GM23338 (cell line): Measurements from ENCODE around the gene SCN2B. TPM values are rescaled to one million over a fixed set of nuclear protein-coding genes. Genes with fewer than 3 reads are reported as not detected.

Experiments used
- ATAC-seq: fragments of 200-7000 bp; cut with Tn5 transposase; 3 replicates; pipeline ENCODE4 v1.9.1; 2020
- DNase-seq: peaks from one replicate; pipeline ENCODE4 v3.0.0-alpha.2; 2015; ENCODE audit warnings: low spot score
- H2AFZ ChIP-seq: fragments of 200-600 bp; sonication (generic); 2 replicates; pipeline ENCODE4 v1.8.0; 2016; ENCODE audit warnings: antibody characterized with exemption, mild to moderate bottlenecking, moderate library complexity
- H3F3A ChIP-seq: fragments of 200-600 bp; sonication (generic); replicated peaks from 2 replicates; pipeline ENCODE4 v1.8.0; 2017; ENCODE audit warnings: antibody characterized with exemption, mixed run types, low read depth
- H3K27ac ChIP-seq: fragments of 200-600 bp; sonication (generic); 2 replicates; pipeline ENCODE4 v1.6.1; 2016; ENCODE audit warnings: low read depth
- H3K27me3 ChIP-seq: fragments of 200-600 bp; sonication (generic); 2 replicates; pipeline ENCODE4 v1.8.0; 2016; ENCODE audit warnings: mild to moderate bottlenecking, mixed run types, moderate library complexity; ENCODE audit not compliant: insufficient read depth
- H3K36me3 ChIP-seq: fragments of 200-600 bp; sonication (generic); 2 replicates; pipeline ENCODE4 v1.8.0; 2016; ENCODE audit warnings: mild to moderate bottlenecking; ENCODE audit not compliant: insufficient read depth
- H3K4me1 ChIP-seq: fragments of 200-600 bp; sonication (generic); 2 replicates; pipeline ENCODE4 v1.8.0; 2016; ENCODE audit warnings: mild to moderate bottlenecking, moderate library complexity; ENCODE audit not compliant: insufficient read depth
- H3K4me2 ChIP-seq: fragments of 200-600 bp; sonication (generic); 2 replicates; pipeline ENCODE4 v1.7.1; 2017; ENCODE audit warnings: mixed run types
- H3K4me3 ChIP-seq: fragments of 200-600 bp; sonication (generic); 2 replicates; pipeline ENCODE4 v1.6.1; 2016; ENCODE audit warnings: mixed run types
- H3K79me2 ChIP-seq: fragments of 200-600 bp; sonication (generic); replicated peaks from 2 replicates; pipeline ENCODE4 v1.8.0; 2017; ENCODE audit warnings: mild to moderate bottlenecking; ENCODE audit not compliant: insufficient read depth
- H3K9me2 ChIP-seq: fragments of 200-600 bp; sonication (generic); 2 replicates; pipeline ENCODE4 v1.8.0; 2017; ENCODE audit not compliant: insufficient read depth
- H4K20me1 ChIP-seq: fragments of 200-600 bp; sonication (generic); replicated peaks from 2 replicates; pipeline ENCODE4 v1.8.0; 2017; ENCODE audit warnings: mild to moderate bottlenecking; ENCODE audit not compliant: insufficient read depth
- H3K27ac Mint-ChIP-seq: 2 replicates; pipeline ENCODE4 v1.8.0; 2020; ENCODE audit warnings: inconsistent platforms, mild to moderate bottlenecking, moderate library complexity, mixed read lengths
- H3K27me3 Mint-ChIP-seq: 3 replicates; pipeline ENCODE4 v1.8.0; 2022; ENCODE audit warnings: low read depth, mild to moderate bottlenecking, moderate library complexity, mixed read lengths, inconsistent platforms; ENCODE audit not compliant: insufficient read depth, poor library complexity
- H3K36me3 Mint-ChIP-seq: 3 replicates; pipeline ENCODE4 v1.8.0; 2021; ENCODE audit warnings: low read depth, mild to moderate bottlenecking, inconsistent platforms, moderate library complexity, mixed read lengths
- H3K4me1 Mint-ChIP-seq: 3 replicates; pipeline ENCODE4 v1.8.0; 2020; ENCODE audit warnings: mild to moderate bottlenecking, inconsistent platforms, mixed read lengths
- H3K4me3 Mint-ChIP-seq: 3 replicates; pipeline ENCODE4 v1.8.0; 2021; ENCODE audit warnings: moderate library complexity, mild to moderate bottlenecking, inconsistent platforms, mixed read lengths
- H3K9me3 Mint-ChIP-seq: 3 replicates; pipeline ENCODE4 v1.8.0; 2020; ENCODE audit warnings: moderate library complexity, mild to moderate bottlenecking, inconsistent platforms, mixed read lengths
- CREB1 ChIP-seq: fragments of 250-450 bp; sonication (Bioruptor Pico); IDR thresholded peaks from 2 replicates; pipeline ENCODE4 v1.5.0; 2020; ENCODE audit warnings: low read depth, mild to moderate bottlenecking, moderate library complexity
- EZH2phosphoT487 ChIP-seq: fragments of 200-600 bp; sonication (generic); IDR thresholded peaks from one replicate; pipeline ENCODE4 v1.8.1; 2018; ENCODE audit warnings: antibody characterized with exemption; ENCODE audit not compliant: unreplicated experiment
- NANOG ChIP-seq: IDR thresholded peaks from 2 replicates; pipeline ENCODE4 v1.6.1; 2016; ENCODE audit warnings: antibody characterized with exemption, borderline replicate concordance
- POLR2AphosphoS5 ChIP-seq: IDR thresholded peaks from 2 replicates; pipeline ENCODE4 v1.6.1; 2016; ENCODE audit warnings: antibody characterized with exemption, low read depth
- ZNF331 ChIP-seq: fragments of 250-450 bp; sonication (Bioruptor Pico); IDR thresholded peaks from 2 replicates; pipeline ENCODE4 v1.5.0; 2020; ENCODE audit warnings: low read depth, mild to moderate bottlenecking, moderate library complexity
- polyA plus RNA-seq: library from polyadenylated mRNA; unstranded; fragments of >200 nt; fragmentation: Nextera tagmentation; extraction: Ambion mirVana; gene quantifications from 2 replicates; pipeline ENCODE4 v1.2.1, GENCODE V29; 2016
- total RNA-seq: library from RNA; depleted of rRNA; stranded (reverse); fragments of >200 nt; shearing (Covaris generic); gene quantifications from 2 replicates; pipeline ENCODE4 v1.2.3, GENCODE V29; 2014
- TF ChIP-seq, protein P1 (sequence below): fragments of 250-450 bp; sonication (Bioruptor Pico); IDR thresholded peaks from 2 replicates; pipeline ENCODE4 v1.5.0; 2020; ENCODE audit warnings: mild to moderate bottlenecking, moderate library complexity
- TF ChIP-seq, protein P2 (sequence below): IDR thresholded peaks from one replicate; pipeline ENCODE4 v1.6.1; 2018; ENCODE audit warnings: antibody characterized with exemption; ENCODE audit not compliant: unreplicated experiment
- TF ChIP-seq, protein P3 (sequence below): IDR thresholded peaks from 2 replicates; pipeline ENCODE4 v1.6.1; 2016; ENCODE audit warnings: antibody characterized with exemption
- TF ChIP-seq, protein P4 (sequence below), 2 experiments: fragments of 200-600 bp in 1 of 2; sonication (generic) in 1 of 2; conservative IDR thresholded peaks; 2 replicates each; pipeline versions ENCODE4 v1.5.1 to v1.6.1; 2016 to 2017; ENCODE audit warnings: antibody characterized with exemption in 2 of 2, low read depth in 2 of 2, mild to moderate bottlenecking in 2 of 2, moderate library complexity in 1 of 2

SCN2B gene
- total and polyA plus RNA-seq, 2 experiments from 2014 or later: 0.03 TPM; not detected in 1

DNA sequence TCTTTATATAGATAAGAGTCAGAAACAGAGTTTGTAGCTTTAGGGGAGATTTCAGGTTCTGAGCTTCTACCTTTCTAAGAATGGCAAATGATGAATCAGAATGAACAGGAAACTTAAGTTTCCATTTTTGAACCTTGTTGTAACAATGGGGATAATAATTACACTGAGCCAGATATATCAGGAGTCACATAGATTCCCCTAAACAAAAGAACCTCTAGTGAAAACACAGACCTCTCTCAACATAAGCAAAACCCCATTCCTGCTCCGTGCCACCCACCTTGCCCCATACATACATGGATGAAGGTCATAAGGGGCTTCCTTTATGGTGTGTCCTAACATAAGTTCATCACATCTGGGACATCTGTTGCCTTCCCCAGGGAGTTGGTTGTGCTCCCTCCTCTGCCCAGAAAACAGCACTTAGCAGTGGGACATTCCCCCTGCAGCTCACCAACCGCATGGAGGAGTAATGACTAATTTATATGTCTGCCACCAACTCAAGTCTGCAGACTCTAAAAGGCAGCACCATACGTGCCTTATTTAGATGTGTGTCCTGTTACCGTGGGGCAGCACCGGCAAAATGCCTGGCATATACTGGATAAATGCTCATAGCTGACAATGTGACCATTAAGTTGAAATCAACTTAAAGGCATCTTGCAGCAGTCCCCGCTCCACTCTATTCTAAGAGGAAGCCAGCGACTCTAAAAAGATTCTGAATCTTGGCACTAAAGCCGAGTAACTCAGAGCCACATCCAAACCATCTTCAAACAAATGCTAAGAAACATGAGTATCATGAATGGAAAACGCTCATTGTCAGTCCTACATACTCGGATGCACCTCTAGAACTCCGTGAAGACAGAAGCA lies 40.4 kb upstream of the SCN2B start (continued):
- TF ChIP-seq, protein P1, sequence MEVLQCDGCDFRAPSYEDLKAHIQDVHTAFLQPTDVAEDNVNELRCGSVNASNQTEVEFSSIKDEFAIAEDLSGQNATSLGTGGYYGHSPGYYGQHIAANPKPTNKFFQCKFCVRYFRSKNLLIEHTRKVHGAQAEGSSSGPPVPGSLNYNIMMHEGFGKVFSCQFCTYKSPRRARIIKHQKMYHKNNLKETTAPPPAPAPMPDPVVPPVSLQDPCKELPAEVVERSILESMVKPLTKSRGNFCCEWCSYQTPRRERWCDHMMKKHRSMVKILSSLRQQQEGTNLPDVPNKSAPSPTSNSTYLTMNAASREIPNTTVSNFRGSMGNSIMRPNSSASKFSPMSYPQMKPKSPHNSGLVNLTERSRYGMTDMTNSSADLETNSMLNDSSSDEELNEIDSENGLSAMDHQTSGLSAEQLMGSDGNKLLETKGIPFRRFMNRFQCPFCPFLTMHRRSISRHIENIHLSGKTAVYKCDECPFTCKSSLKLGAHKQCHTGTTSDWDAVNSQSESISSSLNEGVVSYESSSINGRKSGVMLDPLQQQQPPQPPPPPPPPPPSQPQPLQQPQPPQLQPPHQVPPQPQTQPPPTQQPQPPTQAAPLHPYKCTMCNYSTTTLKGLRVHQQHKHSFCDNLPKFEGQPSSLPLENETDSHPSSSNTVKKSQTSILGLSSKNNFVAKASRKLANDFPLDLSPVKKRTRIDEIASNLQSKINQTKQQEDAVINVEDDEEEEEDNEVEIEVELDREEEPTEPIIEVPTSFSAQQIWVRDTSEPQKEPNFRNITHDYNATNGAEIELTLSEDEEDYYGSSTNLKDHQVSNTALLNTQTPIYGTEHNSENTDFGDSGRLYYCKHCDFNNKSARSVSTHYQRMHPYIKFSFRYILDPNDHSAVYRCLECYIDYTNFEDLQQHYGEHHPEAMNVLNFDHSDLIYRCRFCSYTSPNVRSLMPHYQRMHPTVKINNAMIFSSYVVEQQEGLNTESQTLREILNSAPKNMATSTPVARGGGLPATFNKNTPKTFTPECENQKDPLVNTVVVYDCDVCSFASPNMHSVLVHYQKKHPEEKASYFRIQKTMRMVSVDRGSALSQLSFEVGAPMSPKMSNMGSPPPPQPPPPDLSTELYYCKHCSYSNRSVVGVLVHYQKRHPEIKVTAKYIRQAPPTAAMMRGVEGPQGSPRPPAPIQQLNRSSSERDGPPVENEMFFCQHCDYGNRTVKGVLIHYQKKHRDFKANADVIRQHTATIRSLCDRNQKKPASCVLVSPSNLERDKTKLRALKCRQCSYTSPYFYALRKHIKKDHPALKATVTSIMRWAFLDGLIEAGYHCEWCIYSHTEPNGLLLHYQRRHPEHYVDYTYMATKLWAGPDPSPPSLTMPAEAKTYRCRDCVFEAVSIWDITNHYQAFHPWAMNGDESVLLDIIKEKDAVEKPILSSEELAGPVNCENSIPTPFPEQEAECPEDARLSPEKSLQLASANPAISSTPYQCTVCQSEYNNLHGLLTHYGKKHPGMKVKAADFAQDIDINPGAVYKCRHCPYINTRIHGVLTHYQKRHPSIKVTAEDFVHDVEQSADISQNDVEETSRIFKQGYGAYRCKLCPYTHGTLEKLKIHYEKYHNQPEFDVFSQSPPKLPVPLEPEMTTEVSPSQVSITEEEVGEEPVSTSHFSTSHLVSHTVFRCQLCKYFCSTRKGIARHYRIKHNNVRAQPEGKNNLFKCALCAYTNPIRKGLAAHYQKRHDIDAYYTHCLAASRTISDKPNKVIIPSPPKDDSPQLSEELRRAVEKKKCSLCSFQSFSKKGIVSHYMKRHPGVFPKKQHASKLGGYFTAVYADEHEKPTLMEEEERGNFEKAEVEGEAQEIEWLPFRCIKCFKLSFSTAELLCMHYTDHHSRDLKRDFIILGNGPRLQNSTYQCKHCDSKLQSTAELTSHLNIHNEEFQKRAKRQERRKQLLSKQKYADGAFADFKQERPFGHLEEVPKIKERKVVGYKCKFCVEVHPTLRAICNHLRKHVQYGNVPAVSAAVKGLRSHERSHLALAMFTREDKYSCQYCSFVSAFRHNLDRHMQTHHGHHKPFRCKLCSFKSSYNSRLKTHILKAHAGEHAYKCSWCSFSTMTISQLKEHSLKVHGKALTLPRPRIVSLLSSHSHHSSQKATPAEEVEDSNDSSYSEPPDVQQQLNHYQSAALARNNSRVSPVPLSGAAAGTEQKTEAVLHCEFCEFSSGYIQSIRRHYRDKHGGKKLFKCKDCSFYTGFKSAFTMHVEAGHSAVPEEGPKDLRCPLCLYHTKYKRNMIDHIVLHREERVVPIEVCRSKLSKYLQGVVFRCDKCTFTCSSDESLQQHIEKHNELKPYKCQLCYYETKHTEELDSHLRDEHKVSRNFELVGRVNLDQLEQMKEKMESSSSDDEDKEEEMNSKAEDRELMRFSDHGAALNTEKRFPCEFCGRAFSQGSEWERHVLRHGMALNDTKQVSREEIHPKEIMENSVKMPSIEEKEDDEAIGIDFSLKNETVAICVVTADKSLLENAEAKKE: no peak
- TF ChIP-seq, protein P2, sequence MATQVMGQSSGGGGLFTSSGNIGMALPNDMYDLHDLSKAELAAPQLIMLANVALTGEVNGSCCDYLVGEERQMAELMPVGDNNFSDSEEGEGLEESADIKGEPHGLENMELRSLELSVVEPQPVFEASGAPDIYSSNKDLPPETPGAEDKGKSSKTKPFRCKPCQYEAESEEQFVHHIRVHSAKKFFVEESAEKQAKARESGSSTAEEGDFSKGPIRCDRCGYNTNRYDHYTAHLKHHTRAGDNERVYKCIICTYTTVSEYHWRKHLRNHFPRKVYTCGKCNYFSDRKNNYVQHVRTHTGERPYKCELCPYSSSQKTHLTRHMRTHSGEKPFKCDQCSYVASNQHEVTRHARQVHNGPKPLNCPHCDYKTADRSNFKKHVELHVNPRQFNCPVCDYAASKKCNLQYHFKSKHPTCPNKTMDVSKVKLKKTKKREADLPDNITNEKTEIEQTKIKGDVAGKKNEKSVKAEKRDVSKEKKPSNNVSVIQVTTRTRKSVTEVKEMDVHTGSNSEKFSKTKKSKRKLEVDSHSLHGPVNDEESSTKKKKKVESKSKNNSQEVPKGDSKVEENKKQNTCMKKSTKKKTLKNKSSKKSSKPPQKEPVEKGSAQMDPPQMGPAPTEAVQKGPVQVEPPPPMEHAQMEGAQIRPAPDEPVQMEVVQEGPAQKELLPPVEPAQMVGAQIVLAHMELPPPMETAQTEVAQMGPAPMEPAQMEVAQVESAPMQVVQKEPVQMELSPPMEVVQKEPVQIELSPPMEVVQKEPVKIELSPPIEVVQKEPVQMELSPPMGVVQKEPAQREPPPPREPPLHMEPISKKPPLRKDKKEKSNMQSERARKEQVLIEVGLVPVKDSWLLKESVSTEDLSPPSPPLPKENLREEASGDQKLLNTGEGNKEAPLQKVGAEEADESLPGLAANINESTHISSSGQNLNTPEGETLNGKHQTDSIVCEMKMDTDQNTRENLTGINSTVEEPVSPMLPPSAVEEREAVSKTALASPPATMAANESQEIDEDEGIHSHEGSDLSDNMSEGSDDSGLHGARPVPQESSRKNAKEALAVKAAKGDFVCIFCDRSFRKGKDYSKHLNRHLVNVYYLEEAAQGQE: no peak

DNA sequence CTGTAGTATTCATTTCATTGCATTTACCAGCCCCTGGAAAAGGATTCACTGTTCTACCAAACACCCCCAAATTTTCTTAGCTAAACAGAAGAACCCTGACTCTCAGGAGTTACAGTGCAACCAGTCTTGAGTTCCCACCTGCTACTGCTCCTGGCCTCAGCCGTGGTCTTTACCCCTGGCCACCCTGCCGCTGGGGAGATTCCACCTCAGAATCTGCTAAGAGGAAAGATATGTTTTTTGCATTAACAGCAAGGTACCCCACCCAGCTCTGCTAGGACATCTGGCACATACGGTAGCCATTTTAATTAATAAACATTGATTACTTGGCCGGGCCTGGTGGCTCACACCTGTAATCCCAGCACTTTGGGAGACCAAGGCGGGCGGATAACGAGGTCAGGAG lies 39.3 kb upstream of the SCN2B start:
- ATAC-seq: no peak
- Histone ChIP-seq H3K27me3 (no peaks in the 10 kb centered on the region), H3F3A (no peaks in the 10 kb centered on the region), H4K20me1 (no peaks in the 10 kb centered on the region), H3K4me2 (no peak overlapping the region), H3K4me3 (no peak overlapping the region), H3K4me1 (peaks cover 38% of the 10 kb centered on the region), H3K79me2 (no peaks in the 10 kb centered on the region), H3K27ac (no peak overlapping the region), H3K36me3 (no peaks in the 10 kb centered on the region), H2AFZ (no peak overlapping the region), H3K9me2 (peaks cover 4% of the 10 kb centered on the region; the same call in 1 of the 2 replicates)
- Mint-ChIP-seq H3K27me3 (peaks cover 9% of the 10 kb centered on the region), H3K36me3 (no peaks in the 10 kb centered on the region), H3K27ac (no peak overlapping the region), H3K4me1 (peaks cover 41% of the 10 kb centered on the region), H3K4me3 (no peak overlapping the region), H3K9me3 (no peaks in the 10 kb centered on the region)
- TF ChIP-seq NANOG (no peak), CREB1 (CRISPR knock-in tag) (no peak), ZNF331 (no peak), EZH2phosphoT487 (no peak), POLR2AphosphoS5 (no peak)
- TF ChIP-seq, protein P3, sequence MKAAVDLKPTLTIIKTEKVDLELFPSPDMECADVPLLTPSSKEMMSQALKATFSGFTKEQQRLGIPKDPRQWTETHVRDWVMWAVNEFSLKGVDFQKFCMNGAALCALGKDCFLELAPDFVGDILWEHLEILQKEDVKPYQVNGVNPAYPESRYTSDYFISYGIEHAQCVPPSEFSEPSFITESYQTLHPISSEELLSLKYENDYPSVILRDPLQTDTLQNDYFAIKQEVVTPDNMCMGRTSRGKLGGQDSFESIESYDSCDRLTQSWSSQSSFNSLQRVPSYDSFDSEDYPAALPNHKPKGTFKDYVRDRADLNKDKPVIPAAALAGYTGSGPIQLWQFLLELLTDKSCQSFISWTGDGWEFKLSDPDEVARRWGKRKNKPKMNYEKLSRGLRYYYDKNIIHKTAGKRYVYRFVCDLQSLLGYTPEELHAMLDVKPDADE: no peak
- TF ChIP-seq, protein P4, sequence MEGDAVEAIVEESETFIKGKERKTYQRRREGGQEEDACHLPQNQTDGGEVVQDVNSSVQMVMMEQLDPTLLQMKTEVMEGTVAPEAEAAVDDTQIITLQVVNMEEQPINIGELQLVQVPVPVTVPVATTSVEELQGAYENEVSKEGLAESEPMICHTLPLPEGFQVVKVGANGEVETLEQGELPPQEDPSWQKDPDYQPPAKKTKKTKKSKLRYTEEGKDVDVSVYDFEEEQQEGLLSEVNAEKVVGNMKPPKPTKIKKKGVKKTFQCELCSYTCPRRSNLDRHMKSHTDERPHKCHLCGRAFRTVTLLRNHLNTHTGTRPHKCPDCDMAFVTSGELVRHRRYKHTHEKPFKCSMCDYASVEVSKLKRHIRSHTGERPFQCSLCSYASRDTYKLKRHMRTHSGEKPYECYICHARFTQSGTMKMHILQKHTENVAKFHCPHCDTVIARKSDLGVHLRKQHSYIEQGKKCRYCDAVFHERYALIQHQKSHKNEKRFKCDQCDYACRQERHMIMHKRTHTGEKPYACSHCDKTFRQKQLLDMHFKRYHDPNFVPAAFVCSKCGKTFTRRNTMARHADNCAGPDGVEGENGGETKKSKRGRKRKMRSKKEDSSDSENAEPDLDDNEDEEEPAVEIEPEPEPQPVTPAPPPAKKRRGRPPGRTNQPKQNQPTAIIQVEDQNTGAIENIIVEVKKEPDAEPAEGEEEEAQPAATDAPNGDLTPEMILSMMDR (conservative IDR thresholded peaks at IDR 0.05; ENCODE audit: low read depth in 2 of 2): no peak
- DNase-seq: no peak
